HK-2 (cell line): ENCODE measurements around the gene EVI5.
"Not testable (repeated sequence)": the region's sequence is repeated elsewhere in the genome, so short reads cannot be mapped to it uniquely, and the experiment has no call there.

ENCODE experiments used
- DNase-seq: peaks from one replicate; pipeline ENCODE4 v3.0.0-alpha.2; 2018; ENCODE audit not compliant: unreplicated experiment

The EVI5 gene

DNA sequence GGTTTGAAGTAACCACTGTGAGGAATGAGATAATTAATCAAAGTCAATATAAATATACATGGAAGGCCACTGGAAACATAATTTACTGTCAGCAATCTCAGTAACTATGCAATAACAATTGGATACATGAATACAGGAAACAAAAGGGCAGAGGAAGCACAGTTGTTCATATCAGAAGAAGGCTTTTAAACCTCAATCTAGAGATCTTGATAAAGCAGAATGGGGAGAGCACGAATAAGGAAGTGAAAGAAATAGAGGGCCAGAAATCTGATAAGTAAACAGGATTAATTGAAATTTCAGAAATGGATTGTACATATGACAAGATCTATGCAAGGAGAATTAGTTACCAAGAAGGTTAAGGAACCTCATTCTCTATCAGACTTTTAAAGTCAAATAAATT is 93.0 kb downstream of the EVI5 start:
- no peak for DNase-seq

DNA sequence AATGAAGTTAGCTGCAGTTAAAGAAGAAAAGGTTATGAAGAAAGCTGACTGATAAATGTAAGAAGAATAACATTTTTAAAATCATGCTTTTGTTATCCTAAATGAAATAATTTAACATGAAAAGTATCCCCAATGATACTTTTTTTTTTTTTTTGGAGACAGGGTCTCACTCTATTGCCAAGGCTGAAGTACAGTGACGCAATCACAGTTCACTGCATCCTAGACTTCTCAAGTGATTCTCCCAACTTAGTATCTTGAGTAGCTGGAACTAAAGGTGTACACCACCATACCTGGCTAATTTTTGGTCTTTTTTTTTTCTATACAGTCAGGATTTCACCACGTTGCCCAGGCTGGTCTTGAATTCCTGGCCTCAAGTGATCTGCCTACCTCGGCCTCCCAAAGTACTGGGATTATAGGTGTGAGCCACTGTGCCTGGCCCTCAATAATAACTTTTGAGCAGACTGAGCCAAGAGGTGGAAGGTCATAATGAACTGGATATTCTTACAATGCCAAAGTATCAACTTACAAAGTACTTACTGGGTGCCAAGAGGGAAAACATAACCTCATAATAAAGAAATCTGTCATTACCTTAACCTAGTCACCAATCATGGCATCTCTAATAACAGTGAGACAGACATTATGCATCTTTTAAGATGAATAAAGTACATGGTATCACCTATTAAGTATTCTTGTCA is 94.5 kb downstream of the EVI5 start:
- no peak for DNase-seq

DNA sequence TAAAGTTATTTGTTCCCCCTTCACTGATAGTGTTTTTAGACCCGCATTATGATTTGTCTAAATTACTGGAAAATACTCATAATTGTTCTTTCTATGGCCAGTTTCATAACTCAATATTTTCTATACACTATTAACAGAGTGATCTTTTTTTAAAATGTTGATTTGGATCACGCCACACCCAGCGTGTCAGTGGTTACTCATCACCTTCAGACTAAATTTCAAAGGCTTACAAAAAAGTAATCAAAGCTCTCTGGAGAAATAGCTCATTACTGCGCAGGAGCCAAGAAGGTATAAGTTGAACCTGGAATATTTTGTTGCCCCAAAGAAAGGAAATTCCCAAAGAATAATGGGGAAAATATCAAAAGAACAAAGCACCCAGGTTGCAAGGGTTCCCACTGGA is 104.9 kb downstream of the EVI5 start:
- DNase-seq: no peak

DNA sequence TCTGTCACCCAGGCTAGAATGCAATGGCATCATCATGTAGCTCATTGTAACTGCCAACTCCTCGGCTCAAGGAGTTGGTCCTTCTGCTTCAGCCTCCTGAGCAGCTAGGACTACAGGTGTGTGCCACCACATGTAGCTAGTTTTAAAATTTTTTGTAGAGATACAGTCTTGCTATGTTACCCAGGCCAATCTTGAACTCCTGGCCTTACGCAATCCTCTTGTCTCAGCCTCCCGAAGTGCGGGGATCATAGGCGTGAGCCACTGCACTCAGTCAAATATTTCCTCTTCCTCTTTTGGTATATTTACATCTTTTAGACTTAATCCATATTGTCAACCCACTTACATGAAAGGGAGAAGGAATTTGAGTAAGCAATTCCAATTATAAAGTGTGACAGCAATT is 121.1 kb downstream of the EVI5 start:
- DNase-seq: no peak

DNA sequence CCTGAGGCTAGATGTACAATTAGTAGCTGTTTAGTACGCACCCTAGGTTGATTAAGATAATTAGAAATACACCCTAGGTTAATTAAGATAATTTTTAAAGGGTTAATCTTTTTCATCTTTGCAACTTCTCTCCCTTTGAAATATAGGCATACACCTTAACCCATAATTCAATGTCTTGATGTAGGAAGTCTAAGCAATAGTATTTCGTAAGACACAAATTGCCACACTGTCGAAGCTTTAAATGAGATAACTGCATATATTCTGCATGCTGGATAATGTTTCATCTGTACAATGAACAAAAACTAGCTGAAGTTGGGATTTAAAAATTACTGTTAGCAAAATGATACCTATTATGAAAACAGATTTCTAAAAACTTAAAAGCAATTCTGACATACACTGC is 122.9 kb downstream of the EVI5 start:
- no peak for DNase-seq

DNA sequence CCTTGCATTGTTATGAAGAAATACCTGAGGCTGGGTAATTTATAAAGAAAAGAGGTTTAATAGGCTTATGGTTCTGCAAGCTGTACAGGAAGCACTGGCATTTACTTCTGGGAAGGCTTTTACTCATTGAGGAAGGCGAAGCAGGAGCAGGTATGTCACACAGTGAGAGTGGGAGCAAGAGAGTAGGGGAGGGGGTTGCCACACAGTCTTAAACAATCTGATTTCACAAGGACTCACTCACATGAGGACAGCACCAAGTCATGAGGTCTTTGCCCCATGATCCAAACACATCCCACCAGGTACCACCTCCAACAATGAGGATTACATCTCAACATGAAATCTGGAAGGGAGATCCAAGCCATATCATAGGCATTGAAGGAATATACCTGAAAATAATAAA is 127.2 kb downstream of the EVI5 start:
- DNase-seq: no peak

DNA sequence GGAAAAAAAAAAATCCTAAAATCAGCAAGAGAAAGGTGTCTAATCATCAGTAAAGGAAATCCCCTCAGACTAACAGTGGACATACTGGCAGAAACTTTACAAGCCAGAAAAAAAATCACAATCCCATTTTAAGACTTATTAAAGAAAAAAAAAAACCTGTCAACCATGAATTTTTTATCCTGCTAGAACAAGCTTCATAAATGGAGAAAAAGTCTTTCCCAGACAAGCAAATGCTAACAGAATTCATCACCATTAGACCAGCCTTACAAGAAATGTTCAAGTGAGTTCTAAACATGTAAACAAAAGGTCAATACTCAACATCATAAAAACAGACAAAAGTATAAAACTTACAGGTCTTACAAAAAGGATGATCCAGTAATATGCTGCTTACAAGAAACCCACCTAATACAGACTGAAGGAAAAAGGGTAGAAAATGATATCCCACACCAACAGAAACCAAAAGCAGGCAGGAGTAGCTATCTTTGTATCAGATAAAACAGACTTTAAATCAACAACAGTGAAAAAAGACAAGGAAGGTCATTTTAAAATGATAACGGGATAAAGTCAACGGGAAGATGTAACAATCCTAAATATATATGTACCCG is 129.6 kb downstream of the EVI5 start:
- DNase-seq: no peak

DNA sequence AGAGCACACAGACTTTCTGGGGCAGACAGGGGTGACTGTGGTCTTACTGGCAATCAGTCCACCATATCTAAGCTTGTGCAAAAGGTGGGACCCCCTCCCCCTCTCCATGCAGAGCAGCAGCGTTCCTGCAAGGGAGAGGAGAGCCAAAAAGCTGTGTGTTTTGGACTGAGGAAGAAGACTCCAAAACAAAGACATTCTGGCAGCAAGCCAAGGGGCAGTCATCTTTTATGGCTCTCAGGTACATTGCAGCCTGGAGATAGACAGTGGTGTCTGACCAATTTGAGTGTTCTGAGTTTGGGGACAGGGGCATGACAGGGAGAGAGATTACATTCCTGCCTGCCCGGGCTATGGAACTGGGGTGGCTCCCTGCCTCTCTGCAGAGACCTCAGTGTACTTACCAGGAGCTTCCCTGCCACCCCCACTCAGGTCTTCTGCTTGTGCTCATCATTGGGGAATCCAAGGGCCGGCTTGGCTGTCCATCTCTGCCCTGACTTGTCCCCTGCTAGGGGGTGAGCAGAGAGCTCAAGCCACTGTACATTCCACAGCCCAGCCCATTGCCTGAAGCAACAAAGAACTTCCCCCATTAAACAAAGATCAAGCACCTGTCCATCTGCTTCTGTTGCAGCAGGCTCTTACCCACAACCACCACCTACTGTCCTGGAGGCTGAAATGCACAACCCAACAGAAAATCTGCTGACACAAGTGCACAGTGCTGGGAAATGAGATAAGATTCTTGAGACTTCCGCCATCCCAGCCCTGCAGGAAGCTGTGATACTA is 131.1 kb downstream of the EVI5 start:
- DNase-seq: no peak

DNA sequence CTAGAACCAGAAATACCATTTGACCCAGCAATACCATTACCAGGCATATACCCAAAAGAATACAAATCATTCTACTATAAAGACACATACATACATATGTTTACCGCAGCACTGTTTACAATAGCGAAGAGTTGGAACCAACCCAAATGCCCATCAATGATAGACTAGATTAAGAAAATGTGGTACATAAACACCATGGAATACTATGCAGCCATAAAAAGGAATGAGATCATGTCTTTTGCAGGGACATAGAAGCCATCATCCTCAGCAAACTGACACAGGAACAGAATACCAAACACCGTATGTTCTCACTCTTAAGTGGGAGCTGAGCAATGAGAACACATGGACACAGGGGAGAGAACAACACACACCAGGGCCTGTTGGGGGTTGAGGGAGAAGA is 144.2 kb downstream of the EVI5 start:
- DNase-seq: not testable (repeated sequence)

DNA sequence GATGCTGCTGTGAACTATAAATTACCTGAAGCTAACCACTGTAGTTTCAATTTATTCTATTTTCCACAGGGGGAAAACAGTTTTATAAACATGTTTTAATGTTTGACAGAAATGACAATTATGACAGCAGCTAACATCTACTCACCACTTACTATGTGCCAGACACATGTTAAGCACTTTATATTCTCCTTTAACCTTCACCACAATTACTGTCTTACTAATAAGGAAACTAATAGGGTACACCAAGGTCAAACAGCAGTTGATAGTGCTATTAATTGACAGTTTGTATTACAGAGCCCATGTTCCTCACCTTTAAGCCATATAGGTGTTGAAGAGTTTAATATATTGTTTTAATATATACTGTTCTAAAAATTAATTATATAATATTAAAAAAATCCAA is 146.4 kb downstream of the EVI5 start:
- no peak for DNase-seq

DNA sequence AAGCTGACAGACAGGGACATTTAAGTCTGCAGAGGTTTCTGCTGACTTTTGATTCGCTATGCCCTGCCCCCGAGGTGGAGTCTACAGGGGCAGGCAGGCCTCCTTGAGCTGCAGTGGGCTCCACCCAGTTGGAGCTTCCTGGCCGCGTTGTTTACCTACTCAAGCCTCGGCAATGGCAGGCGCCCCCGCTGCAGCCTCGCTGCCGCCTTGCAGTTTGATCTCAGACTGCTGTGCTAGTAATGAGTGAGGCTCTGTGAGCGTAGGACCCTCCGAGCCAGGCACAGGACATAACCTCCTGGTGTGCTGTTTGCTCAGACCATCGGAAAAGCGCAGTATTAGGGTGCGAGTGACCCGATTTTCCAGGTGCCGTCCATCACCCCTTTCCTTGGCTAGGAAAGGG is 149.7 kb downstream of the EVI5 start:
- not testable (repeated sequence) for DNase-seq

DNA sequence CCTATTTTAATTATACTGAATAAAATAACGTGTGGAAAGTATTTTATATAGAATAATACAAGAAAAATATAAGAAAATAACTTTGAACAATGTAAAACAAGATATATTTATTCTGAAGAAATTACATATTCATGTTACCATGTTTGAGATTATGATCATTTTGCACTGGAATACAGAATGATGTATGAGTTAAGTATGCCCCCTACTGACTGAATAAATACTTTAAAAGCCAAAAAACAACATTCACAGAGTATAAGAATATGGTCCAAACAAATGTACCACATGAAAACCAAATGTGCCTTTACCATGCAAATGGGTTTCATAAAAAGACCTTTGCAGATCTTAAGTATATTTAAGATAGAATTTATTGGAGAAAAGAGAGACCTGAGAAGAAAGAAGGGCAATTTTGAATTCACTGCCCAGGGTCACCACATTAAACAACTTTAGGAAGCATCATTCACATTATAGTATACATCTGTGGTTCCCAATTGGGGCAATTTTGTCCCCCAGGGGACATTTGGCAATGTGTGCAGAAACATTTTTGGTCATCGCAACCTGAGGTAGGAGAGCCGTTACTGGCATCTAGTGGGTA is 161.6 kb downstream of the EVI5 start:
- DNase-seq: no peak

DNA sequence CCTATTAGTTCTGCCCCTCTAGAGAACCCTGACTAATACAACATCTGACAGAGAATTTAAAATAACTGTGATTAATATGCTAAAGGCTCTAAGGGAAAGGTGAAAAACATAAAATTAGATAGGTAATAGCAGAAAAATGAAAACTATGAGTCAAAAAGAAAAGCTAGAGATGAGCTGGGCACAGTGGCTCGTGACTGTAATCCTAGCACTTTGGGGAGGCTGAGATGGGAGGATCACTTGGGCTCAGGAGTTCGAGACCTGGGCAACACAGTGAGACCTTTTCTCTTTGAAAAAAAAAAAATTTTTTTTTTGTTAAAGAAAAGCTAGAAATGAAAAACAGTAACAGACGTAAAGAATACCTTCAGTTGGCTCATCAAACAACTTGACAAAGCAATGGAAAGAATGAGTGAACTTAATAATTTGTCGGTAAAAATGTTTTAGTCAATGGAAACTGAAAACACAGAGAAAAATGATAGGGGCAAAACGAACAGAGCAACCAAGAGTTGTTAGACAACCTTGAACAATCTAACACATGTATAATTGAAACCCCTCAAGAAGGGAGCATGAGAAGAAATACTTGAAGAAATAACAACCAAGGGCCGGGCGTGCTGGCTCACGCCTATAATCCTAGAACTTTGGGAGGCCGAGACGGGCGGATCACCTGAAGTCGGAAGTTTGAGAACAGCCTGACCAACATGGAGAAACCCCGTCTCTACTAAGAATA is 165.3 kb downstream of the EVI5 start:
- no peak for DNase-seq

DNA sequence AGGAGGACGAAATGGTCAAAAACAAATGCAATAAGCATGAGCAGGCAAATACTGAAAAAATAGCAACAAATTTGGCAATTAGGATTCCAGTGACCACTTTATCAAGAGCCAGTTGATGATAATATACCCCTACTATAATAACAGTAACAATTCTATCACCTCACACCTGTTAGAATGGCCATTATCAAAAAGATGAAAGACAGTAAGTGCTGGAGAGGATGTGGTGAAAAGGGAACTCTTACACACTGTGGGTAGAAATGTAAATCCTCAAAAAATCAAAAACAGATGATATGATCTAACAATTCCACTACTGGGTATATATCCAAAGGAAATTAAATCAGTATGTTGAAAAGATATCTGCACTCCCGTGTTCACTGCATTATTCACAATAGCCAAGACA is 183.9 kb downstream of the EVI5 start:
- no peak for DNase-seq

DNA sequence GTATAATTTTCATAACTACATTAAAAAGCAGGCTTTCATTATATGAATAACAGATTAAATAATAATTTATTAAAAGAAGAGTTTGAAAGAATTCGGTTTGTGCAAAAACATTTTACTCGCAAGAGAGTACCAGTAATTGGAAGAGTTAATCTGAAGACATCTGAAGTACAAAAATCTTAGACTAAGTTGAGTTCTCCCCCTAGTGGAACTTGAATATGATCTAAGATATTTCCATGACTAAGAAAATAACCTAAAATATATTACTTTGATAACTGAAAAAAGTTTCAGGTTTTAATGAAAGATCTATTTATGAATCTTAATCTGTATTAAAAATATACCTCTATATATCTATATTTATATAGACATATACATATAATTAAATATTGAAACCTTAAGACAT is 185.7 kb downstream of the EVI5 start:
- DNase-seq: no peak

DNA sequence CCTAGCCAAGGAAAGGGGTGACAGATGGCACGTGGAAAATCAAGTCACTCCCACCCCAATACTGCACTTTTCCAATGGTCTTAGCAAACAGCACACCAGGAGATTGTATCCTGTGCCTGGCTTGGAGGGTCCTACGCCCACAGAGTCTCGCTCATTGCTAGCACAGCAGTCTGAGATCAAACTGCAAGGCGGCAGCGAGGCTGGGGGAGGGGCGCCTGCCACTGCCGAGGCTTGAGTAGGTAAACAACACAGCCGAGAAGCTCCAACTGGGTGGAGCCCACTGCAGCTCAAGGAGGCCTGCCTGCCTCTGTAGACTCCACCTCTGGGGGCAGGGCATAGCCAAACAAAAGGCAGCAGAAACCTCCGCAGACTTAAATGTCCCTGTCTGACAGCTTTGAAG is 195.5 kb downstream of the EVI5 start:
- DNase-seq: not testable (repeated sequence)

DNA sequence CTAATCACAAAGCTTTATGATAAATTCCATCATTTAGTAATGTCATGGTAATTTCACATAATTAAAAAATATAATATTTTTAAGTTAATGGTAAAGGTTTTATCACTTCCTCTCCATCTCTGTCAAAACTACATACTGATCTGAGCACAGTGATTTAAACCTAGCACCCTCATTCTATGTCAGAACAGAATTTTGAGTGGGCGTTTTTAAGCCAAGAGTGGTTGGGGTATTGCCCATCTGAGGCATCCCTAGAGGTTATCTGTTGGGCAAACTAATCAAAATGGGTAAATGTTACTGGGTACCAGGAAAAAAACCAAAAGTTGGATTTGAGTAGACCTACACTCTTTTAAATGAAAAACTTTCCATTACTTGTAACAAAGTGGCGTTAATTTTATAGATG is 197.5 kb downstream of the EVI5 start:
- DNase-seq: no peak

DNA sequence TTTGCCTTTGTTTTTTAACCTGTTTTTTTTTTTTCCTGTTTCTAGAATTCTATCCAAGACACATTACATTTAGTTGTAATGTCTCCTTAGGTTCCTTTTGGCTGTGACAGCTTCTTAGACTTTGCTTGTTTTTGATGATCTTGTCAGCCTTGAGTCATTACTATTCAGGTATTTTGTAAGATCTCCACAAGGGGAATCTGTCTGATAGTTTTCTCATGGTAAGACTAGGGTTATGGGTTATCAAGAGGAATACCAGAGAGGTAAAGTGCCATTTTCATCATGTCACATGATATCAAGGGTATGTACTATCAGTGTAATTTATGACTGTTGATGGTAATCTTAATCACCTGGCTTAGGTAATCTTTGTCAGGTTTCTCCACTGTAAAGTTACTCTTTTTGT is 199.1 kb downstream of the EVI5 start:
- no peak for DNase-seq

DNA sequence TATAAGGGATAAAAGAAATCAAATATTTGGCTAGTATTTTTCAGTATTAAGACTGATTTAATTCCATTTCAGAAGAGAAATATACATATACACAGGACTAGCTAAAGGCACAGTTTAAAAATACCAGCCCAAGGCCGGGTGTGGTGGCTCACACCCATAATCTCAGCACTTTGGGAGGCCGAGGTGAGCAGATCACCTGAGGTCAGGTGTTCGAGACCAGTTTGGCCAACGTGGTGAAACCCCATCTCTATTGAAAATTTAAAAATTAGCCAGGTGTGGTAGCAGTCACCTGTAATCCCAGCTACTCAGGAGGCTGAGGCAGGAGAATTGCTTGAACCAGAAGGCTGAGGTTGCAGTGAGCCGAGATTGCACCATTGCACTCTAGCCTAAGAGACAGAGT is 200.1 kb downstream of the EVI5 start:
- not testable (repeated sequence) for DNase-seq

DNA sequence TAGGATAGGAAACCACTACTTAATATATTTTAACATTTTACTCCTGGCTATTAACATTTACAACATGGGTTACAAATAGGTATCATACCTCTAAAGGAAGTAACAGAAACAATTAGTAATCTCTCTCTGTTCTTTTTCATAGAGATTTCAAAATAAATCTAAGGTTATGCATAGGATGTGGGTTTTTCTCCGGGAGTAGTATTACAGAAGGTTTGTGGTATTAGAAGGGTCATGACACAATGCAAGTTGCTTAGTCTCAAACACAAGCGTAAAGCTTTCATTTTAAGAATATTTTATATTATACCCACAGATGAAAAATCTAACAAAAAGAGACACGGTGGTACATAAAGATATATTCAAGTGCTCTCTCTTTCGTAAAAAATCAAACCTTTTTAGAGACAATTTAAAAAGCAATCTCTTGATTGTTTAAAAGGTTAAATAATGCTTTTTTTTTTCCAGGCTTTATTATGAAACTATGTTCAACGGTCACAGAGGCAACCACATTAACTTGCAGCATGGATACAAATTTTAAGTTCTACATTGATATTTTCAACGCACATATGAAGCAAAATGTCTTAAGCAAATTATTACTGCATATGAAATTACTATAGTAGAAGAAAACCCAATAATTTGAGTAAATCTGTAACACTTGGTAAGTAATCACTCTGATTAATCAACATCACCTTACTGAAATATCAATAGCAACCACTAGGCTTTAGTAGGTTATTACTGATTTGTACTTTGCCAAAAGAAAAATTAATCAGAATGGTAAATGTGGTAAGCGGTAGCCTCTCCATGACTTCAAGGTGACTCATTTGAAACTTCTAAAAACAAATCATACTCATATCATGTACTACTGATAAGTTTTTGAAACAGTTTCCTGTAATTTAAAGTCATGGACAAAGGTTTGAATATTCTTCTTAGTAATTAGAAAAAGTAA is 200.8 kb downstream of the EVI5 start:
- DNase-seq: no peak
